ENCODE results near the gene ATP8B4.

ATP8B4 gene

GRCh38 chr15:49855917-49856637 lies 263.0 kb downstream of the ATP8B4 start:
- no peak for DNase-seq (ENCODE audit: low read depth)

GRCh38 chr15:49852756-49853155 lies 266.3 kb downstream of the ATP8B4 start:
- DNase-seq (ENCODE audit: low read depth): no peak

- no peak for DNase-seq (ENCODE audit: low read depth)
These were observed 270.2 kb downstream of the ATP8B4 start for GRCh38 chr15:49848807-49849206.

- no peak for DNase-seq (ENCODE audit: low read depth)
These were observed 270.7 kb downstream of the ATP8B4 start for GRCh38 chr15:49848282-49848724.

GRCh38 chr15:49847423-49848281 lies 271.4 kb downstream of the ATP8B4 start:
- DNase-seq (ENCODE audit: low read depth): no peak

GRCh38 chr15:49844390-49844789 lies 274.6 kb downstream of the ATP8B4 start:
- no peak for DNase-seq (ENCODE audit: low read depth)

GRCh38 chr15:49843725-49844124 lies 275.3 kb downstream of the ATP8B4 start:
- no peak for DNase-seq (ENCODE audit: low read depth)

- no peak for DNase-seq (ENCODE audit: low read depth)
These were observed 276.9 kb downstream of the ATP8B4 start for GRCh38 chr15:49842031-49842730.

- no peak for DNase-seq (ENCODE audit: low read depth)
These were observed 286.5 kb downstream of the ATP8B4 start for GRCh38 chr15:49832511-49832910.

- DNase-seq (ENCODE audit: low read depth): no peak
These were observed 287.6 kb downstream of the ATP8B4 start for GRCh38 chr15:49831206-49831965.

- DNase-seq (ENCODE audit: low read depth): no peak
These were observed 288.6 kb downstream of the ATP8B4 start for GRCh38 chr15:49830391-49830790.

GRCh38 chr15:49827311-49827710 lies 291.7 kb downstream of the ATP8B4 start:
- no peak for DNase-seq (ENCODE audit: low read depth)

GRCh38 chr15:49826640-49827234 lies 292.3 kb downstream of the ATP8B4 start:
- DNase-seq (ENCODE audit: low read depth): no peak

GRCh38 chr15:49824775-49825099 lies 294.3 kb downstream of the ATP8B4 start:
- no peak for DNase-seq (ENCODE audit: low read depth)

GRCh38 chr15:49823987-49824774 lies 294.9 kb downstream of the ATP8B4 start:
- DNase-seq (ENCODE audit: low read depth): no peak

- DNase-seq (ENCODE audit: low read depth): no peak
These were observed 301.9 kb downstream of the ATP8B4 start for GRCh38 chr15:49817100-49817499.

- DNase-seq (ENCODE audit: low read depth): no peak
These were observed 303.1 kb downstream of the ATP8B4 start for GRCh38 chr15:49815950-49816349.

GRCh38 chr15:49815526-49815925 lies 303.5 kb downstream of the ATP8B4 start:
- DNase-seq (ENCODE audit: low read depth): no peak

GRCh38 chr15:49814709-49815108 lies 304.3 kb downstream of the ATP8B4 start:
- no peak for DNase-seq (ENCODE audit: low read depth)

GRCh38 chr15:49813625-49814024 lies 305.4 kb downstream of the ATP8B4 start:
- DNase-seq (ENCODE audit: low read depth): no peak

GRCh38 chr15:49810720-49811119 lies 308.3 kb downstream of the ATP8B4 start:
- no peak for DNase-seq (ENCODE audit: low read depth)
